CD4-positive, CD25-positive, alpha-beta regulatory T cell (primary cell): ENCODE measurements around the gene WIPI1. TPM values are rescaled to one million over a fixed set of nuclear protein-coding genes. Genes with fewer than 3 reads are reported as not detected.

ENCODE experiments used
- ATAC-seq, 2 donors: fragments of 150-1000 bp; cut with Tn5 transposase; one replicate each; pipeline ENCODE4 v1.10.0; 2021; ENCODE audit warnings: low read depth in 2 of 2, moderate number of reproducible peaks in 2 of 2, moderate library complexity in 1 of 2
- DNase-seq, 3 donors: peaks; one replicate each; pipeline versions ENCODE4 v3.0.0 to v3.0.0-alpha.2; 2012 to 2022; ENCODE audit warnings: mixed read lengths in 1 of 3
- H3K27ac ChIP-seq: one replicate; pipeline ENCODE4 v1.7.0; 2013; ENCODE audit warnings: mild to moderate bottlenecking, low read length; ENCODE audit not compliant: insufficient read depth, poor library complexity, severe bottlenecking
- H3K27me3 ChIP-seq: one replicate; pipeline ENCODE4 v1.7.0; 2013; ENCODE audit warnings: low read length; ENCODE audit not compliant: control insufficient read depth, insufficient read depth
- H3K36me3 ChIP-seq: one replicate; pipeline ENCODE4 v1.7.0; 2013; ENCODE audit warnings: mild to moderate bottlenecking, low read length, moderate library complexity; ENCODE audit not compliant: control insufficient read depth, insufficient read depth
- H3K4me1 ChIP-seq: 2 replicates; pipeline ENCODE4 v1.7.0; 2013; ENCODE audit warnings: mild to moderate bottlenecking, low read length; ENCODE audit not compliant: insufficient read depth, control insufficient read depth, poor library complexity, severe bottlenecking
- H3K4me3 ChIP-seq: one replicate; pipeline ENCODE4 v1.7.0; 2013; ENCODE audit warnings: low read depth, mild to moderate bottlenecking, low read length, moderate library complexity
- H3K9me3 ChIP-seq, 2 experiments: 1 replicate in 1 of 2; 2 replicates in 1 of 2; pipeline ENCODE4 v1.7.0; 2013; ENCODE audit warnings: low read length in 2 of 2, mild to moderate bottlenecking in 1 of 2, moderate library complexity in 1 of 2; ENCODE audit not compliant: control insufficient read depth in 2 of 2
- H3K27ac Mint-ChIP-seq, 3 donors: one replicate each; pipeline ENCODE4 v1.8.0; 2020 to 2022; ENCODE audit warnings: mild to moderate bottlenecking in 3 of 3, mixed read lengths in 3 of 3, moderate library complexity in 2 of 3
- H3K27me3 Mint-ChIP-seq: one replicate; pipeline ENCODE4 v1.8.0; 2022; ENCODE audit warnings: mild to moderate bottlenecking, mixed read lengths
- H3K36me3 Mint-ChIP-seq: one replicate; pipeline ENCODE4 v1.8.0; 2020; ENCODE audit warnings: mixed read lengths
- H3K4me1 Mint-ChIP-seq, 4 donors: one replicate each; pipeline ENCODE4 v1.8.0; 2020 to 2022; ENCODE audit warnings: mixed read lengths in 4 of 4, mild to moderate bottlenecking in 1 of 4
- H3K4me3 Mint-ChIP-seq, 4 donors: one replicate each; pipeline ENCODE4 v1.8.0; 2020 to 2022; ENCODE audit warnings: mild to moderate bottlenecking in 4 of 4, mixed read lengths in 4 of 4, moderate library complexity in 3 of 4
- H3K9me3 Mint-ChIP-seq, 7 donors: one replicate each; pipeline ENCODE4 v1.8.0; 2020 to 2022; ENCODE audit warnings: mixed read lengths in 7 of 7, mild to moderate bottlenecking in 3 of 7, moderate library complexity in 2 of 7
- polyA plus RNA-seq, 4 donors: library from polyadenylated mRNA; unstranded; fragments of 300-500 nt; fragmentation: Illumina TruSeq; gene quantifications; one replicate each; pipeline ENCODE4 v1.2.3, GENCODE V29; 2021
- total RNA-seq: library from RNA; stranded (reverse); gene quantifications from one replicate; pipeline ENCODE4 v1.2.3, GENCODE V29; 2022

Gene WIPI1
- total and polyA plus RNA-seq, 5 donors from 2014 or later: 2.5 to 5.9 (median 5.2) TPM

DNA sequence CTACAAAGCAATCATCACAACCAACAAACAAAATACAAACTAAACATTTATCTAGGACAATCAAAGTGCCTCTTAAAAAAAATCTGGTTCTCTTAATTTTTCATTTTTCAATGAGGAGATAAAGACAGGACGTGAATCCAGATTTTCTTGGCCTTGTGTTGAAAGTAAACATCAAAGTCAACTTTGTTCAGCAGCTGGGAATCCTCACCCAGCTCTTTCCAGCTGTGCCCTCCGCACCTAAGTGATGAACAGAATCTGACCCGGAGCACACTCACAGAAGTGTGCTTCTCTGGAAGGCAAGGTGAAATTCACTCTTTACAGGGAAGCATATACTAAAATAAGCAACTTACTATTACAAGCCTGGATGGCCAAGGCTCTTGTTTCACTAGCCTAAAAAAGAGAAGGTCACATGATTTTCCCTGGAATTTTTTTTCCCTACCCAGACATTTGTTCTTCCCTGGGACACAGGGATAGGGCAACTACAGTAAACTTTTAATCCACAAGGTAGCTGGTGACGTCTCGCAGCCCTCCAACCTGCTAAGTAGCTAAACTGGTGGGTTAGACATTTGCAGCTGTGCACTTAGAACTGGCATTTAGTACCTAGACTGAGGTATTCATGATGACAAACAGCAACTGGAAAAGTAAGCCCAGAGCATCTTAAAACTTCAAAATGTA lies 3.2 kb downstream of the WIPI1 start:
- Histone ChIP-seq H3K4me3 (no peak overlapping the region), H3K4me1 (peaks cover 23% of the 10 kb centered on the region), H3K27ac (no peak overlapping the region), H3K9me3 (no peaks in the 10 kb centered on the region), H3K36me3 (peaks cover 5% of the 10 kb centered on the region), H3K27me3 (no peaks in the 10 kb centered on the region)
- H3K4me1 Mint-ChIP-seq: peaks cover 7 to 24% (median 16%) of the 10 kb centered on the region in 4 donors
- no peaks in the 10 kb centered on the region for H3K27me3 Mint-ChIP-seq
- ATAC-seq: no peak
- H3K27ac Mint-ChIP-seq: no peak overlapping the region
- peak overlapping the region in 2 of 4 donors; percentile 54 to 68 for H3K4me3 Mint-ChIP-seq
- peaks cover 4% of the 10 kb centered on the region for H3K36me3 Mint-ChIP-seq
- DNase-seq: no peak
- H3K9me3 Mint-ChIP-seq: no peaks in the 10 kb centered on the region

DNA sequence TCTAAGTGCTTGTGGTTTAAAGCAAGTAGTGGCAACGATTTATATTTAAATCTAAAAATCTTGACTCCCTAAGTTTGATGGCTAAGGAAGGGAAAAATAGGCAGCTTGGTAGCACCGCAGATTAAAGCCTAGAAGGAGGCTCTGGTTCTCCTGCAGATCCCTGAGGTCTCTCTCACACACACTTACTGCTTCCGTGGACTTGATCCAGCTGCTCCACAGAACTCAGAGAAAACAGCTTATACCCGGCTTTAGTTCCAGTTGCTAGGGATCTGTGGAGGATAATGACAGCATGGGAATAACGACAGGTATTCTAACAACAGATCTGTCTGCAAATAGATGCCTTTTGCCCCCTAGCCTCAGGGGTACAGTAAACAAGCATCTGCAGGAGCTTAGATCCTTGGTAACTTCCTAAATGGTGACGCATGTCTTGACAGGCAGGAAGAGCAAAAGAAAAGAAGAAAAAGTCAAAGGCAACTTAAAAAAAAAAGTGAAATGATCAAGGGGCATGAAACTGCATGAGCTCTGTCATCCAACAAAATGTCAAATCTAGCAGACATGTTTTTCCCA lies 4.5 kb downstream of the WIPI1 start:
- Histone ChIP-seq H3K4me1 (peaks cover 10% of the 10 kb centered on the region), H3K36me3 (peaks cover 5% of the 10 kb centered on the region), H3K27ac (no peak overlapping the region), H3K27me3 (no peaks in the 10 kb centered on the region), H3K9me3 (no peaks in the 10 kb centered on the region), H3K4me3 (no peak overlapping the region)
- ATAC-seq (no peak), DNase-seq (no peak)
- peaks cover 4 to 14% (median 8%) of the 10 kb centered on the region in 4 donors for H3K4me1 Mint-ChIP-seq
- H3K36me3 Mint-ChIP-seq: peaks cover 4% of the 10 kb centered on the region
- no peaks in the 10 kb centered on the region for H3K9me3 Mint-ChIP-seq
- H3K27ac Mint-ChIP-seq: no peak overlapping the region
- no peaks in the 10 kb centered on the region for H3K27me3 Mint-ChIP-seq
- no peak overlapping the region for H3K4me3 Mint-ChIP-seq

DNA sequence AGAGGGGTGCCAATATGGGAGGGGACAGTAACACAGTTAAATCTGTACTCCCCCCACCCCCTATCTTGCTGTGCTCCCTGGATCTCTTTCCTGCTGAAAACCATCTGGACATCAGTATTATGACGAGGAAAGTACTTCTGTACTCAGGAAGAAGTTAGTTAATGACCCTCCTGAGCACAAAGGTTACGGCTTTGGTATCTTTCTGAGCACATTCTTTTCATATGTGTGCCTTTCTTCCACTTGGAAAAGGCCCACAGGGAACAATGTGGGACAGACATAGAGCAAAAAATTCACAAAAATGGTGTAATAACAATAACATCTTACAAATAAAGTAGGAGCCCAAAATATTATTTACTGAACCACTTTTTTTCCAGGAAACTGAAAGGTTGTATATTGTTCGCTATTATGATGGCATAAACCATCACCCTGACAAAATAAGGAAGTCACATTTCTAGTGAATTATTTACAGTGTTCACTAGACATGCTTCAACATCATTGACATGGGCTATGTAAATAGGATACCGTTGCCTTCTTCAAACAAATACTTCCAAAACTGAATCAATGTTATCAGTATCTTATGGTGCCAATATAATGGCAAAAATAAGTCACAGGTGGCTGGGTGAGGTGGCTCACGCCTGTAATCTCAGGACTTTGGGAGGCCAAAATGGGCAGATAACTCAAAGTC lies 5.5 kb downstream of the WIPI1 start:
- no peak for ATAC-seq
- Mint-ChIP-seq H3K4me1 (peaks cover 4 to 8% (median 6%) of the 10 kb centered on the region in 4 donors), H3K27me3 (no peaks in the 10 kb centered on the region), H3K9me3 (no peaks in the 10 kb centered on the region), H3K4me3 (no peak overlapping the region), H3K36me3 (peaks cover 4% of the 10 kb centered on the region), H3K27ac (no peak overlapping the region)
- Histone ChIP-seq H3K27ac (no peak overlapping the region), H3K27me3 (no peaks in the 10 kb centered on the region), H3K4me3 (no peak overlapping the region), H3K4me1 (peaks cover 5% of the 10 kb centered on the region), H3K36me3 (peaks cover 5% of the 10 kb centered on the region), H3K9me3 (no peaks in the 10 kb centered on the region)
- DNase-seq: no peak

DNA sequence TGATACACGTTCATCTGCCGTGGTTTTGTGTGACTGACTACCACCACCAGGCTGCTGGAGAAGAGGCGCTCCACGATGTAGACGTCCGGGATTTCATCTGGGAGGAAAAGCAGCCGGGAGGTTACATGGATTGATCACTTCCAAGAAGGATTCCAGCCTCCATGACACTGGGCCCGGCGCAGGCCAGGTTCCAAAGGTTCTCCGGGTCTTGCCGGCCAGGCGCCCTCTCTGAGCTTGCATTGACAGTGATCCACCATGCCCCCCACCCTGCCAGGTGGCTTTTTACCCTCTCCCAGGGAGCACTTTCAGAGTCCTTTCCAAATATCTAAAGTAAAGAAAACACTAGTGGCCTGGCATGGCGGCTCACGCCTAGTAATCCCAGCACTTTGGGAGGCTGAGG lies 6.5 kb downstream of the WIPI1 start:
- peaks cover 4% of the 10 kb centered on the region for H3K36me3 Mint-ChIP-seq
- Histone ChIP-seq H3K36me3 (peaks cover 9% of the 10 kb centered on the region), H3K4me3 (no peak overlapping the region), H3K27me3 (no peaks in the 10 kb centered on the region), H3K27ac (no peak overlapping the region), H3K4me1 (no peaks in the 10 kb centered on the region), H3K9me3 (no peaks in the 10 kb centered on the region)
- no peak overlapping the region for H3K27ac Mint-ChIP-seq
- H3K27me3 Mint-ChIP-seq: no peaks in the 10 kb centered on the region
- no peak for ATAC-seq
- peaks cover 0 to 4% (median 2%) of the 10 kb centered on the region in 4 donors for H3K4me1 Mint-ChIP-seq
- H3K4me3 Mint-ChIP-seq: no peak overlapping the region
- no peaks in the 10 kb centered on the region for H3K9me3 Mint-ChIP-seq
- no peak for DNase-seq

DNA sequence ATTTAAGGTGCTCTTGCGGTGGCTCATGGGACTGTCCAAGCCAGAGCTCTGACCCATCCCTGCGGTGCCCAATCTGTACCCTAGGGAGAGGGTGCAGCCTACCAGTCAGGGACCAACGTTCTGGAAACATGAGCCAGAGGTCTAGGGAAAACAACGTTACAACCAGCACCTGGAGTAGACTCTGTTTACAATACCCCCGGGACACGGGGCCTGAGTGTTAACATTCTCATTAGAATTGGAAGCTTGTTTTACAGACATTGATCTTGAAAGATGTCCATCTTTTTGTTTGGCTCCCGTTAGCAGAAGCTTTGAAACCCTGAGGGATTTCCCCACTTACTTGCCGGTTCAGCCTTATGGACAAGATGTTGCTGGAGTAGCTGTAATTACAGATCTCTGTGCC lies 6.9 kb downstream of the WIPI1 start:
- Histone ChIP-seq H3K36me3 (peaks cover 9% of the 10 kb centered on the region), H3K4me1 (no peaks in the 10 kb centered on the region), H3K27ac (no peak overlapping the region), H3K4me3 (no peak overlapping the region), H3K9me3 (no peaks in the 10 kb centered on the region), H3K27me3 (no peaks in the 10 kb centered on the region)
- no peak overlapping the region for H3K27ac Mint-ChIP-seq
- ATAC-seq: no peak
- H3K4me3 Mint-ChIP-seq: no peak overlapping the region
- no peaks in the 10 kb centered on the region for H3K27me3 Mint-ChIP-seq
- H3K36me3 Mint-ChIP-seq: peaks cover 4% of the 10 kb centered on the region
- peaks cover 0 to 4% (median 1%) of the 10 kb centered on the region in 4 donors for H3K4me1 Mint-ChIP-seq
- no peak for DNase-seq
- no peaks in the 10 kb centered on the region for H3K9me3 Mint-ChIP-seq

DNA sequence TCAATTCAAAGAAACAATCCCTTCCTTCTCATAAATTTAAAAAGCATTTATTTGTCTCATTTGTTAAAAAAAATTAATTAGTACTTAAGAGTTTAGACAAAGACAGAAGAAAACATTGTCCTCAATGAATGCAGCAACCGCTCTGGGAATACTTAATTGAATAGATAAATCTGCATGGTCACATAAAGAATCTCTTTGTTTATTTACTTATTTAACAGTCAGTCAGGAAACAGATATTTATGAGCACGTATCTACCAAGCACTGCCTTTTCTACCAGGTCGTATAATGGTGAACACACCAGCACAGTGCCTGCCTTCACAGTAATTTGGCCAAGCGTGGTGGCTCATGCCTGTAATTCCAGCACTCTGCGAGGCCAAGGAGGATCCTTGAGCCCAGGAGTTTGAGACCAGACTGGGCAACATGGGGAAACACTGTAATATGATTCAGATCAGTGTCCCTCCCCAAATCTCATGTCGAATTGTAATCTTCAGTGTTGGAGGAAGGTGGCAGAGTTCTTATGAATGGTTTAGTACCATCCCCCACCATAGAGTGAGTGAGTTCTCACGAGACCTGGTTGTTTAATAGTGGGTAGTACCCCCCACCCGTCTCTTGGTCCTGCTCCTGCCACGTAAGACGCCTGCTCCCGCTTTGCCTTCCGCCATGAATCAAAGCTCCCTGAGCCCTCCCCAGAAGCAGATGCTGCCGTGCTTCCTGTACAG lies 8.1 kb downstream of the WIPI1 start:
- Mint-ChIP-seq H3K27ac (no peak overlapping the region), H3K9me3 (no peaks in the 10 kb centered on the region), H3K27me3 (no peaks in the 10 kb centered on the region), H3K4me1 (peaks cover 0 to 4% (median 1%) of the 10 kb centered on the region in 4 donors), H3K36me3 (peaks cover 4% of the 10 kb centered on the region), H3K4me3 (no peak overlapping the region)
- DNase-seq: no peak
- Histone ChIP-seq H3K4me3 (no peak overlapping the region), H3K27ac (no peak overlapping the region), H3K36me3 (peaks cover 9% of the 10 kb centered on the region), H3K9me3 (no peaks in the 10 kb centered on the region), H3K4me1 (no peaks in the 10 kb centered on the region), H3K27me3 (no peaks in the 10 kb centered on the region)
- no peak for ATAC-seq

DNA sequence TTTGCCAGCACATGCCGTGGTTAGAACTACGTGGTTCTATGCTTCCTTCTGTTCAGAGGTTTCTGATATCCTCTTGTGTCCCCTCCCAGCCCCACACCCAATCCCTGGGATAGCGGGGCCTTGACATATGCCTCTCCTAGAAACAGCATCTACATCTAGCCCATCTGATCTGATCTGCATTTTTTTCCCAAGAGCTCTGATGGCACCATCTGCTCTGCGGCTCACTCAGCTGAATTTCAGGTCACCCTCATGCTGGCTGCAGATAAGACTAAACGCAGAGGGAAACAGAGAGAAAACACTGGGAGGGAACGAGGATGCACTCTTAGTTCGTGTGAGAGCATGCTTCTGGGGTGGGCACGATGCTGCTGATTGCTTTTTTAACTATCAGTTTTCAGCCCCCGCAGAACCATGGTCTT lies 10.7 kb downstream of the WIPI1 start:
- DNase-seq (no peak), ATAC-seq (no peak)
- Histone ChIP-seq H3K27ac (no peak overlapping the region), H3K9me3 (no peaks in the 10 kb centered on the region), H3K4me3 (no peak overlapping the region), H3K36me3 (peaks cover 9% of the 10 kb centered on the region), H3K27me3 (no peaks in the 10 kb centered on the region), H3K4me1 (no peaks in the 10 kb centered on the region)
- no peak overlapping the region for H3K4me3 Mint-ChIP-seq
- peaks cover 5% of the 10 kb centered on the region for H3K36me3 Mint-ChIP-seq
- no peak overlapping the region for H3K27ac Mint-ChIP-seq
- H3K4me1 Mint-ChIP-seq: peaks cover 0 to 1% (median 0%) of the 10 kb centered on the region in 4 donors
- no peaks in the 10 kb centered on the region for H3K9me3 Mint-ChIP-seq
- H3K27me3 Mint-ChIP-seq: no peaks in the 10 kb centered on the region
